PC-3 (cell line): ENCODE data around the gene SMAD1.

Source experiments
- EZH2 ChIP-seq: fragments of 300-600 bp; sonication (generic); IDR thresholded peaks from one replicate; pipeline ENCODE4 v1.6.1; 2017; ENCODE audit warnings: antibody characterized with exemption, mild to moderate bottlenecking, low read length; ENCODE audit not compliant: unreplicated experiment
- EZH2phosphoT487 ChIP-seq: fragments of 300-600 bp; sonication (generic); IDR thresholded peaks from 2 replicates; pipeline ENCODE4 v1.6.1; 2018; ENCODE audit warnings: mild to moderate bottlenecking, antibody characterized with exemption, low read length, borderline replicate concordance
- TF ChIP-seq, protein P1 (sequence below): fragments of 300-600 bp; sonication (generic); conservative IDR thresholded peaks from 2 replicates; pipeline ENCODE4 v1.5.1; 2017; ENCODE audit warnings: antibody characterized with exemption, low read depth, mild to moderate bottlenecking, low read length

DNA sequence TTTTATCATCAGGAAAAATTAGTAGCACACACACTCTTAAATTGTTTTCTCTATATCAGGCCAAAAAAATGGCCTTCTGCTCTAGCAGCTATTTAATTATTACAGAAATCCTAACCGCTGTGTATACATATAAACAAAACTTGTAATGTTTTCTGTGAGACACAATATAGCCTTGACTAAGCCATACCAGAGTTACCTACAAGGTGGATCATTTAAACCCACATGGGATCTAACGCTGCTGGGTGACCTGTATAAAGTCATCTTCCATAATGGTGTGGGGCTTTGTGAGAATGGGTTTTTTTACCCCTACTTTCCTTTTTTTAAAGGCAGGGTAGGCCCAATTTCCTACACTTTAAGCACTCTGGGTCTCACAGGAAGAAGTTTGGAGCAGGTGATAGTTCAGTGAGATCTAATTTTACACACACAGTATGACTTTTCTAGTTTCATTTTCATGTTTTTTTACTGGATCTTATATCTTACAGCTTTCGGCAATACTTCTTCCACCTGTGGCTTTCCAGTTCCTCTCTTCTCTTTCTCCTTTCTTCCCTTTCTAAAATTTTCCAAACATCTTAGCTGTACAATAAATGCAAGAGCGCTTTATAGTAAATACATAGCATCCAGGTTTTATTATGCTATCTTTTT lies 70.6 kb downstream of the SMAD1 start:
- TF ChIP-seq, protein P1, sequence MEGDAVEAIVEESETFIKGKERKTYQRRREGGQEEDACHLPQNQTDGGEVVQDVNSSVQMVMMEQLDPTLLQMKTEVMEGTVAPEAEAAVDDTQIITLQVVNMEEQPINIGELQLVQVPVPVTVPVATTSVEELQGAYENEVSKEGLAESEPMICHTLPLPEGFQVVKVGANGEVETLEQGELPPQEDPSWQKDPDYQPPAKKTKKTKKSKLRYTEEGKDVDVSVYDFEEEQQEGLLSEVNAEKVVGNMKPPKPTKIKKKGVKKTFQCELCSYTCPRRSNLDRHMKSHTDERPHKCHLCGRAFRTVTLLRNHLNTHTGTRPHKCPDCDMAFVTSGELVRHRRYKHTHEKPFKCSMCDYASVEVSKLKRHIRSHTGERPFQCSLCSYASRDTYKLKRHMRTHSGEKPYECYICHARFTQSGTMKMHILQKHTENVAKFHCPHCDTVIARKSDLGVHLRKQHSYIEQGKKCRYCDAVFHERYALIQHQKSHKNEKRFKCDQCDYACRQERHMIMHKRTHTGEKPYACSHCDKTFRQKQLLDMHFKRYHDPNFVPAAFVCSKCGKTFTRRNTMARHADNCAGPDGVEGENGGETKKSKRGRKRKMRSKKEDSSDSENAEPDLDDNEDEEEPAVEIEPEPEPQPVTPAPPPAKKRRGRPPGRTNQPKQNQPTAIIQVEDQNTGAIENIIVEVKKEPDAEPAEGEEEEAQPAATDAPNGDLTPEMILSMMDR, result no peak
- no peak for TF ChIP-seq EZH2
- TF ChIP-seq EZH2phosphoT487, result no peak
